Spleen (tissue), 7 donors: Measurements from ENCODE around the gene KCNJ5.

Source experiments
- POLR2A ChIP-seq, 3 donors: fragments of 450-650 bp; IDR thresholded peaks; one replicate each; pipeline ENCODE4 v1.5.1; 2017; ENCODE audit warnings: antibody characterized with exemption in 3 of 3, mild to moderate bottlenecking in 1 of 3
- POLR2AphosphoS5 ChIP-seq, 3 donors: sonication (generic); formaldehyde crosslinking; IDR thresholded peaks; one replicate each; pipeline ENCODE4 v1.5.1; 2017; ENCODE audit warnings: antibody characterized with exemption in 3 of 3
- TF ChIP-seq, protein P1 (sequence below), 11 experiments: fragments of 200-600 bp in 7 of 11; fragments of 450-650 bp in 4 of 11; sonication (generic) in 4 of 11; IDR thresholded peaks in 8 of 11; conservative IDR thresholded peaks in 3 of 11; 1 replicate in 7 of 11; 2 replicates in 4 of 11; pipeline versions ENCODE4 v1.4.0 to v1.8.0; 2016 to 2021; ENCODE audit warnings: antibody characterized with exemption in 11 of 11, inconsistent platforms in 4 of 11, mild to moderate bottlenecking in 1 of 11
- donor health status: DM: no; HTN: no; CAD: no; lungs with moderate emphysema.
- donor health status: DM: no; HTN: no; CAD: no.
- donor health status: DM: no; HTN: no; CAD: no.

GRCh38 chr11:128900468-128900867, 9.3 kb downstream of the KCNJ5 start:
- TF ChIP-seq POLR2AphosphoS5 (IDR thresholded peaks at IDR 0.05): no peak
- no peak for TF ChIP-seq POLR2A (IDR thresholded peaks at IDR 0.05)
- TF ChIP-seq, protein P1, sequence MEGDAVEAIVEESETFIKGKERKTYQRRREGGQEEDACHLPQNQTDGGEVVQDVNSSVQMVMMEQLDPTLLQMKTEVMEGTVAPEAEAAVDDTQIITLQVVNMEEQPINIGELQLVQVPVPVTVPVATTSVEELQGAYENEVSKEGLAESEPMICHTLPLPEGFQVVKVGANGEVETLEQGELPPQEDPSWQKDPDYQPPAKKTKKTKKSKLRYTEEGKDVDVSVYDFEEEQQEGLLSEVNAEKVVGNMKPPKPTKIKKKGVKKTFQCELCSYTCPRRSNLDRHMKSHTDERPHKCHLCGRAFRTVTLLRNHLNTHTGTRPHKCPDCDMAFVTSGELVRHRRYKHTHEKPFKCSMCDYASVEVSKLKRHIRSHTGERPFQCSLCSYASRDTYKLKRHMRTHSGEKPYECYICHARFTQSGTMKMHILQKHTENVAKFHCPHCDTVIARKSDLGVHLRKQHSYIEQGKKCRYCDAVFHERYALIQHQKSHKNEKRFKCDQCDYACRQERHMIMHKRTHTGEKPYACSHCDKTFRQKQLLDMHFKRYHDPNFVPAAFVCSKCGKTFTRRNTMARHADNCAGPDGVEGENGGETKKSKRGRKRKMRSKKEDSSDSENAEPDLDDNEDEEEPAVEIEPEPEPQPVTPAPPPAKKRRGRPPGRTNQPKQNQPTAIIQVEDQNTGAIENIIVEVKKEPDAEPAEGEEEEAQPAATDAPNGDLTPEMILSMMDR (IDR thresholded peaks at IDR 0.05 in 8 of 11, conservative IDR thresholded peaks at IDR 0.05 in 3 of 11): no peak
